ENCODE data around the gene DAPK3.
"Not testable (repeated sequence)": the region's sequence is repeated elsewhere in the genome, so short reads cannot be mapped to it uniquely, and the experiment has no call there.

DNA sequence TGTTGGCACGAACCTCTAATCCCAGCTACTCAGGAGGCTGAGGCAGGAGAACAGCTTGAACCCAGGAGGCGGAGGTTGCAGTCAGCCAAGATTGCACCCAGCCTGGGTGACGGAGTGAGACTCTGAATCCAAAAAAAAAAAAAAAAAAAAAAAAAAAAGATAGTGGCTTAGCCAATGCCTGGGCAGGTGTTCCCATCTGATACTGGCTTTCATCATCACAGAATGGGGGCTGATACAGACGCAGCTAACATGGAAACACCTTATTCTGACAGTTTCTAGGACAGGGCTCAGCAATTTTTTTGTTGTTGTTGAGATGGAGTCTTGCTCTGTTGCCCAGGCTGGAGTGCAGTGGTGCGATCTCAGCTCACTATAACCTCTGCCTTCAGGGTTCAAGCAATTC, 29.9 kb upstream of the DAPK3 start:
- TF ChIP-seq, protein P1, sequence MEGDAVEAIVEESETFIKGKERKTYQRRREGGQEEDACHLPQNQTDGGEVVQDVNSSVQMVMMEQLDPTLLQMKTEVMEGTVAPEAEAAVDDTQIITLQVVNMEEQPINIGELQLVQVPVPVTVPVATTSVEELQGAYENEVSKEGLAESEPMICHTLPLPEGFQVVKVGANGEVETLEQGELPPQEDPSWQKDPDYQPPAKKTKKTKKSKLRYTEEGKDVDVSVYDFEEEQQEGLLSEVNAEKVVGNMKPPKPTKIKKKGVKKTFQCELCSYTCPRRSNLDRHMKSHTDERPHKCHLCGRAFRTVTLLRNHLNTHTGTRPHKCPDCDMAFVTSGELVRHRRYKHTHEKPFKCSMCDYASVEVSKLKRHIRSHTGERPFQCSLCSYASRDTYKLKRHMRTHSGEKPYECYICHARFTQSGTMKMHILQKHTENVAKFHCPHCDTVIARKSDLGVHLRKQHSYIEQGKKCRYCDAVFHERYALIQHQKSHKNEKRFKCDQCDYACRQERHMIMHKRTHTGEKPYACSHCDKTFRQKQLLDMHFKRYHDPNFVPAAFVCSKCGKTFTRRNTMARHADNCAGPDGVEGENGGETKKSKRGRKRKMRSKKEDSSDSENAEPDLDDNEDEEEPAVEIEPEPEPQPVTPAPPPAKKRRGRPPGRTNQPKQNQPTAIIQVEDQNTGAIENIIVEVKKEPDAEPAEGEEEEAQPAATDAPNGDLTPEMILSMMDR (IDR thresholded peaks at IDR 0.05; ENCODE audit: low read length), result not testable (repeated sequence)
- not testable (repeated sequence) for TF ChIP-seq EZH2 (IDR thresholded peaks at IDR 0.05; ENCODE audit: borderline replicate concordance, low read length)

Data from OCI-LY1 (cell line).